Thoracic aorta (tissue), 2 donors: ENCODE data around the gene INPP4B. TPM values are rescaled to one million over a fixed set of nuclear protein-coding genes. Genes with fewer than 3 reads are reported as not detected.

Source experiments
- ATAC-seq: fragments of 150-250 bp; one replicate; pipeline ENCODE4 v1.8.0; 2017; ENCODE audit warnings: low read depth; ENCODE audit not compliant: insufficient number of reproducible peaks, low FRiP score
- DNase-seq: peaks from one replicate; pipeline ENCODE4 v3.0.0-alpha.2; 2020; ENCODE audit warnings: low spot score
- H3K27ac ChIP-seq, 2 donors: fragments of 200-600 bp; sonication (generic); 1 replicate in 1 of 2; 2 replicates in 1 of 2; pipeline ENCODE4 v1.5.1; 2016; ENCODE audit warnings: mild to moderate bottlenecking in 2 of 2, moderate library complexity in 2 of 2
- H3K27me3 ChIP-seq: fragments of 200-600 bp; sonication (generic); replicated peaks from 2 replicates; pipeline ENCODE4 v1.6.0; 2016; ENCODE audit warnings: mild to moderate bottlenecking; ENCODE audit not compliant: insufficient read depth
- H3K36me3 ChIP-seq: fragments of 200-600 bp; sonication (generic); one replicate; pipeline ENCODE4 v1.5.1; 2016
- H3K4me1 ChIP-seq, 2 donors: fragments of 200-600 bp; sonication (generic); 1 replicate in 1 of 2; 2 replicates in 1 of 2; pipeline versions ENCODE4 v1.5.1 to v1.6.0; 2016; ENCODE audit warnings: low read depth in 2 of 2, mild to moderate bottlenecking in 1 of 2; ENCODE audit not compliant: control insufficient read depth in 1 of 2
- H3K4me3 ChIP-seq: fragments of 200-600 bp; sonication (generic); 2 replicates; pipeline ENCODE4 v1.5.1; 2016; ENCODE audit warnings: mild to moderate bottlenecking
- H3K9me3 ChIP-seq: fragments of 200-600 bp; sonication (generic); 2 replicates; pipeline ENCODE4 v1.5.1; 2016
- total RNA-seq, 2 donors: library from RNA; depleted of rRNA; stranded (reverse); fragments of >200 nt; gene quantifications; one replicate each; pipeline versions ENCODE4 v1.1.0 to v1.2.3, GENCODE V29; 2016
- TF ChIP-seq, protein P1 (sequence below): fragments of 200-600 bp; sonication (generic); IDR thresholded peaks from one replicate; pipeline ENCODE4 v1.5.1; 2019; ENCODE audit warnings: antibody characterized with exemption

INPP4B gene
- total RNA-seq, 2 donors from 2014 or later = 21.1 to 30.4 TPM

DNA sequence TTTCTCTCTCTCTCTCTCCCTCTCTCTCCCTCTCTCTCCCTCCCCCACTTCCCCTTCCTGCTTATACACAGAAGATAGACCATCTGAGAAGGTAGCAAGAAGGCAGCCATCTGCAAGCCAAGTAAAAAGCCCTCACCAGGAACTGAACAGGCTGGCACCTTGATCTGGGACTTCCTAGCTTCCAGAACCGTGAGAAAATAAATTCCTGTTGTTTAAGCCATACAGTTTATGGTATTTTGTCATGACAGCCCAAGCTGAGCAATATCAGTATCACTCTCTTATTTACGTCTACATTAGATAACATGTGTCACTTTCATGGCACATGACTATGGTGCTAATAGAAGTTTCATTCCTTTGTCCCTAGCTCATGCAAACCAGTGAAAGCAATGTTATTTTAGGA lies 581.1 kb downstream of the INPP4B start:
- Histone ChIP-seq H3K4me1 (peaks cover 21 to 37% of the 10 kb centered on the region in 2 donors), H3K27ac (peak overlapping the region; percentile 74 to 76), H3K27me3 (no peaks in the 10 kb centered on the region), H3K4me3 (peak overlapping the region; percentile 24), H3K36me3 (no peaks in the 10 kb centered on the region), H3K9me3 (no peaks in the 10 kb centered on the region)
- TF ChIP-seq, protein P1, sequence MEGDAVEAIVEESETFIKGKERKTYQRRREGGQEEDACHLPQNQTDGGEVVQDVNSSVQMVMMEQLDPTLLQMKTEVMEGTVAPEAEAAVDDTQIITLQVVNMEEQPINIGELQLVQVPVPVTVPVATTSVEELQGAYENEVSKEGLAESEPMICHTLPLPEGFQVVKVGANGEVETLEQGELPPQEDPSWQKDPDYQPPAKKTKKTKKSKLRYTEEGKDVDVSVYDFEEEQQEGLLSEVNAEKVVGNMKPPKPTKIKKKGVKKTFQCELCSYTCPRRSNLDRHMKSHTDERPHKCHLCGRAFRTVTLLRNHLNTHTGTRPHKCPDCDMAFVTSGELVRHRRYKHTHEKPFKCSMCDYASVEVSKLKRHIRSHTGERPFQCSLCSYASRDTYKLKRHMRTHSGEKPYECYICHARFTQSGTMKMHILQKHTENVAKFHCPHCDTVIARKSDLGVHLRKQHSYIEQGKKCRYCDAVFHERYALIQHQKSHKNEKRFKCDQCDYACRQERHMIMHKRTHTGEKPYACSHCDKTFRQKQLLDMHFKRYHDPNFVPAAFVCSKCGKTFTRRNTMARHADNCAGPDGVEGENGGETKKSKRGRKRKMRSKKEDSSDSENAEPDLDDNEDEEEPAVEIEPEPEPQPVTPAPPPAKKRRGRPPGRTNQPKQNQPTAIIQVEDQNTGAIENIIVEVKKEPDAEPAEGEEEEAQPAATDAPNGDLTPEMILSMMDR = no peak
- no peak for DNase-seq
- peak; percentile 52 for ATAC-seq

- Histone ChIP-seq H3K27me3 (no peaks in the 10 kb centered on the region), H3K4me1 (peaks cover 21 to 37% of the 10 kb centered on the region in 2 donors), H3K27ac (no peak overlapping the region), H3K9me3 (no peaks in the 10 kb centered on the region), H3K36me3 (no peaks in the 10 kb centered on the region), H3K4me3 (no peak overlapping the region)
- DNase-seq (no peak), ATAC-seq (no peak)
- TF ChIP-seq, protein P1 = no peak
Observed at GRCh38 chr4:142262956-142263355, 583.1 kb downstream of the INPP4B start.

DNA sequence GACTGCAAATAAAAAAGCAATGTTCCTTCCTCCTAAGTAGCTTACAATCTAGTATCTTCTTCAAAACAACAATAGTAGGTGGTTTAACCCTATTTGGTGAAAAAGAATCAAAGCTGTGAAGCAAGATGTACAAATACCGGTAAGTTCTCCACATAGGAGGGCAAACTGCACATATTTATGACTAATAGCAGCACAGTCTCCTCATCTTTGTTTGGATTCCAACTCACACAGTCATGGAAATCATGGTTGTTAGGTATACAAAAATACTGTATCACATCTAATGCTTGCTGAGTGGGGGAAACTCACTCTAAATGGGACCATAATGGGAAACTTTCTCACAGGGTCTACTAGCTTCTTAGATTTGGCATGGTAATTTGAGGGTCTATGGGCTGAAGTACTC lies 597.2 kb downstream of the INPP4B start:
- Histone ChIP-seq H3K9me3 (peaks cover 4% of the 10 kb centered on the region), H3K4me1 (no peaks in the 10 kb centered on the region), H3K27me3 (no peaks in the 10 kb centered on the region), H3K4me3 (no peak overlapping the region), H3K27ac (no peak overlapping the region), H3K36me3 (no peaks in the 10 kb centered on the region)
- TF ChIP-seq, protein P1 = no peak
- ATAC-seq (no peak), DNase-seq (no peak)

DNA sequence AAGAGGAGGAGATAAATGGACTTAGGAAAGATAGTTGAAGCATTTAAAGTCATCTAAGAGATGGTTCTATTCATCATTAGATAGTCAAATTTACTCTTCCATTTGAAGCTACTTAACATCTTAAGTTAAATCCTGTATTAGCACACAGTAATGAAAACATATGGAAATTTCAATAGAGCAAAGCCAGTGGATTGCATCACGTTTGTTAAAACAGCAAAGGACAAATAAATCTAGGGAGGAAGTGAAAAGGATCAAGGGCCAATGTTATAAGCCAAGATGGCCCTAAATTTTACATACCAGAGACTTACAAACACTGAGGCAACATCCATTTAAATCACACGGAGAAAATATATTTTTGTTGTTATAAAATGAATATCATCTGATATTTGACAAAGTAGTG lies 602.8 kb downstream of the INPP4B start:
- H3K36me3 ChIP-seq = no peaks in the 10 kb centered on the region
- no peak overlapping the region for H3K27ac ChIP-seq
- H3K4me1 ChIP-seq = no peaks in the 10 kb centered on the region
- ATAC-seq = no peak
- TF ChIP-seq, protein P1 = no peak
- peaks cover 4% of the 10 kb centered on the region for H3K9me3 ChIP-seq
- no peak overlapping the region for H3K4me3 ChIP-seq
- H3K27me3 ChIP-seq = no peaks in the 10 kb centered on the region
- DNase-seq = no peak

DNA sequence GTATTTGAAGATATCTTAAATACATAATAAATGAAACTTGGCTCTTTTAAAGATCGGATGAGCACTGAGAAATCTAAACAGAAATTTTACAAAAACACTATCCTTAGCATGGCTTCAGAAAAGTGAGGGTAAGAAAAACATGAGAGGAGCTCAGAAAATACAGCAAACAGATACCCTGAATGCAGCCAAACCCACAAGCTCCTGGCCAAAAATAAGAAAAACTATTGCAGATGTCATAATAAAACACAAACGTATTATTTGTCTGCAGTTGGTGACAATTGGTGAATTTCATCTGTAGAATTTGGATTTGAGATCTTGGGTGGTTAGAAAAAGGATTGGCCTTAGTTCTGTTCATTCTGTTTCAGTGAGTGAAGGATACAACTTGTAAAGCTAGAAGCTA lies 603.9 kb downstream of the INPP4B start:
- H3K27me3 ChIP-seq = no peaks in the 10 kb centered on the region

More for the DNA sequence above, 603.9 kb downstream of the INPP4B start:
- ATAC-seq (no peak), DNase-seq (no peak)
- TF ChIP-seq, protein P1 = no peak
- H3K27ac ChIP-seq = no peak overlapping the region
- H3K4me1 ChIP-seq = no peaks in the 10 kb centered on the region
- H3K4me3 ChIP-seq = no peak overlapping the region
- H3K9me3 ChIP-seq = peaks cover 4% of the 10 kb centered on the region
- H3K36me3 ChIP-seq = no peaks in the 10 kb centered on the region
